GM12878 (cell line): ENCODE measurements around the gene WDR76. TPM values are rescaled to one million over a fixed set of nuclear protein-coding genes. Genes with fewer than 3 reads are reported as not detected.
A peak's percentile ranks its signal among the peaks of the same experiment; 100 is the strongest.

Experiments used
- ATAC-seq: fragments of 200-7000 bp; cut with Tn5 transposase; 3 replicates; pipeline ENCODE4 v1.9.1; 2020; ENCODE audit warnings: mild to moderate bottlenecking, moderate library complexity
- BruUV-seq: library from RNA; stranded (reverse); fragments of 400-500 nt; replicated peaks from 2 replicates; lab custom pipeline; 2021; lab: Mats Ljungman, UMichigan
- CTCF ChIA-PET: fragments of 300-600 bp; sonication (Branson Sonifier 250); formaldehyde crosslinking; extraction: SDS; loops from one replicate; lab custom pipeline; 2021; ENCODE audit warnings: inconsistent platforms; lab: Yijun Ruan, JAX
- POLR2A ChIA-PET: fragments of 350-600 bp; formaldehyde crosslinking; extraction: SDS; loops from one replicate; lab custom pipeline; 2021; ENCODE audit warnings: inconsistent platforms; lab: Charles Lee
- RAD21 ChIA-PET: fragments of 300-600 bp; sonication (Branson Sonifier 250); formaldehyde crosslinking; loops from one replicate; lab custom pipeline; 2023; ENCODE audit warnings: antibody characterized with exemption; ENCODE audit not compliant: unreplicated experiment; lab: Charles Lee
- SMC1A ChIA-PET: fragments of 300-600 bp; sonication (Branson Sonifier 250); formaldehyde crosslinking; loops from one replicate; lab custom pipeline; 2023; ENCODE audit not compliant: unreplicated experiment, uncharacterized antibody; lab: Charles Lee
- DNase-seq: peaks from one replicate; pipeline ENCODE4 v3.0.0-alpha.2; 2011; ENCODE audit warnings: low read depth, low spot score
- FAIRE-seq: peaks from 3 replicates; lab custom pipeline; 2011; peaks lifted over from hg19 to GRCh38; lab: Jason Lieb, UNC
- H2AFZ ChIP-seq: 2 replicates; pipeline ENCODE4 v1.6.0; 2011; ENCODE audit warnings: low read depth, low read length, control low read depth; ENCODE audit not compliant: control insufficient read depth
- H3K27ac ChIP-seq: 2 replicates; pipeline ENCODE4 v1.5.1; 2011; ENCODE audit warnings: control low read depth; ENCODE audit not compliant: control insufficient read depth, insufficient read depth
- H3K27me3 ChIP-seq, 2 experiments: replicated peaks in 1 of 2; 2 replicates each; pipeline versions ENCODE4 v1.6.0 to v1.6.1; 2011; ENCODE audit warnings: low read length in 1 of 2; ENCODE audit not compliant: control insufficient read depth in 2 of 2, insufficient read depth in 2 of 2
- H3K36me3 ChIP-seq, 2 experiments: 2 replicates each; pipeline ENCODE4 v1.5.1; 2011; ENCODE audit warnings: low read length in 1 of 2; ENCODE audit not compliant: control insufficient read depth in 2 of 2, insufficient read depth in 2 of 2
- H3K4me1 ChIP-seq: 2 replicates; pipeline ENCODE4 v1.6.1; 2011; ENCODE audit warnings: mild to moderate bottlenecking, low read length, moderate library complexity, mixed read lengths; ENCODE audit not compliant: control insufficient read depth, insufficient read depth
- H3K4me2 ChIP-seq: 2 replicates; pipeline ENCODE4 v1.6.0; 2011; ENCODE audit warnings: control low read depth; ENCODE audit not compliant: control insufficient read depth, insufficient read depth
- H3K4me3 ChIP-seq: fragments of 200-600 bp; sonication (generic); 2 replicates; pipeline ENCODE4 v1.5.1; 2016
- H3K79me2 ChIP-seq: 2 replicates; pipeline ENCODE4 v1.6.0; 2011; ENCODE audit warnings: low read length; ENCODE audit not compliant: control insufficient read depth, insufficient read depth
- H3K9ac ChIP-seq: 2 replicates; pipeline ENCODE4 v1.8.0; 2011; ENCODE audit warnings: low read length, control low read depth, mixed read lengths; ENCODE audit not compliant: control insufficient read depth, insufficient read depth
- H3K9me3 ChIP-seq: replicated peaks from 3 replicates; pipeline ENCODE4 v1.5.1; 2011; ENCODE audit warnings: mild to moderate bottlenecking, low read length; ENCODE audit not compliant: control insufficient read depth, insufficient read depth
- H4K20me1 ChIP-seq: 2 replicates; pipeline ENCODE4 v1.6.0; 2011; ENCODE audit not compliant: control insufficient read depth, insufficient read depth
- CHD1 ChIP-seq: IDR thresholded peaks from 2 replicates; pipeline ENCODE4 v1.6.1; 2012; ENCODE audit warnings: low read depth, low read length, improper control_type of control experiment
- CTCF ChIP-seq, 3 experiments: IDR thresholded peaks in 2 of 3; conservative IDR thresholded peaks in 1 of 3; 2 replicates each; pipeline ENCODE4 v1.5.1; 2011; ENCODE audit warnings: low read depth in 3 of 3, low read length in 3 of 3, mild to moderate bottlenecking in 3 of 3, control low read depth in 2 of 3, moderate library complexity in 2 of 3, inconsistent platforms in 1 of 3, mixed read lengths in 1 of 3; ENCODE audit not compliant: control insufficient read depth in 2 of 3, insufficient read depth in 1 of 3; ENCODE audit errors: extremely low read depth in 1 of 3
- DPF2 ChIP-seq: fragments of 450-650 bp; IDR thresholded peaks from 2 replicates; pipeline ENCODE4 v1.6.1; 2017; ENCODE audit warnings: mild to moderate bottlenecking
- FOS ChIP-seq: IDR thresholded peaks from 3 replicates; pipeline ENCODE4 v1.6.1; 2011; ENCODE audit warnings: borderline replicate concordance; ENCODE audit not compliant: insufficient read length; ENCODE audit errors: extremely low read depth
- HDGF ChIP-seq: fragments of 450-650 bp; IDR thresholded peaks from 2 replicates; pipeline ENCODE4 v1.6.1; 2016; ENCODE audit warnings: antibody characterized with exemption
- IKZF1 ChIP-seq: fragments of 450-650 bp; conservative IDR thresholded peaks from 2 replicates; pipeline ENCODE4 v1.6.1; 2017; ENCODE audit warnings: antibody characterized with exemption, mild to moderate bottlenecking
- IRF4 ChIP-seq: IDR thresholded peaks from 2 replicates; pipeline ENCODE4 v1.6.1; 2011; ENCODE audit warnings: low read depth, low read length
- MEF2A ChIP-seq: IDR thresholded peaks from 2 replicates; pipeline ENCODE4 v1.6.1; 2011; ENCODE audit warnings: low read depth, mild to moderate bottlenecking, low read length, moderate library complexity; ENCODE audit not compliant: insufficient read depth
- POLR2A ChIP-seq: IDR thresholded peaks from 2 replicates; pipeline ENCODE4 v1.6.1; 2011; ENCODE audit warnings: low read depth, mild to moderate bottlenecking, low read length
- POLR2AphosphoS5 ChIP-seq: IDR thresholded peaks from 2 replicates; pipeline ENCODE4 v1.6.1; 2011; ENCODE audit warnings: mild to moderate bottlenecking, low read length, inconsistent platforms
- RAD21 ChIP-seq: IDR thresholded peaks from 2 replicates; pipeline ENCODE4 v1.6.1; 2011; ENCODE audit warnings: mild to moderate bottlenecking, low read depth, low read length, moderate library complexity; ENCODE audit not compliant: insufficient read depth
- REST ChIP-seq: IDR thresholded peaks from 2 replicates; pipeline ENCODE4 v1.6.1; 2012; ENCODE audit warnings: mild to moderate bottlenecking, low read depth, low read length
- TAF1 ChIP-seq: IDR thresholded peaks from 2 replicates; pipeline ENCODE4 v1.6.1; 2011; ENCODE audit warnings: mild to moderate bottlenecking, low read depth, low read length, borderline replicate concordance
- TCF3 ChIP-seq: IDR thresholded peaks from 2 replicates; pipeline ENCODE4 v1.6.1; 2012; ENCODE audit warnings: low read depth, mild to moderate bottlenecking, low read length, borderline replicate concordance; ENCODE audit not compliant: insufficient read depth
- ZNF274 ChIP-seq: IDR thresholded peaks from one replicate; pipeline ENCODE4 v1.8.0; 2011; ENCODE audit not compliant: insufficient read length, insufficient read depth
- WGBS: methylation state at CpG from one replicate; pipeline ENCODE4 v1.1.6; 2016; ENCODE audit warnings: low lambda C conversion rate; ENCODE audit not compliant: insufficient replicate concordance, insufficient coverage; ENCODE audit errors: missing lambda C conversion rate; 5-methylcytosine and 5-hydroxymethylcytosine counted together
- in situ Hi-C: fragments of 300-500 bp; cut with MboI; formaldehyde crosslinking; loops from 9 replicates; pipeline ENCODE4 v1.14.3; 2018; ENCODE audit warnings: mixed read lengths
- intact Hi-C: fragments of 100-400 bp; cut with micrococcal nuclease; formaldehyde crosslinking; loops from one replicate; pipeline ENCODE4 v1.14.2; 2022; ENCODE audit not compliant: unreplicated experiment
- polyA plus RNA-seq, 11 experiments: library from polyadenylated mRNA; depleted of rRNA in 4 of 11; unstranded in 6 of 11; stranded (reverse) in 5 of 11; fragments of >200 nt; fragmentation: Nextera tagmentation in 4 of 11; fragmentation: Illumina TruSeq in 1 of 11; extraction: Ambion mirVana in 4 of 11; extraction: Trizol in 1 of 11; gene quantifications; 1 replicate in 1 of 11; 2 replicates in 10 of 11; pipeline versions ENCODE4 v1.2.1 to v1.2.3, GENCODE V29; 2011 to 2016; ENCODE audit warnings: inconsistent platforms in 2 of 11, missing spikeins in 2 of 11, low read depth in 1 of 11
- total RNA-seq, 4 experiments: library from RNA; depleted of rRNA in 3 of 4; stranded (reverse); fragments of >200 nt in 3 of 4; fragmentation: Illumina TruSeq in 1 of 4; extraction: Trizol in 1 of 4; gene quantifications; 2 replicates each; pipeline versions ENCODE4 v1.2.1 to v1.2.3, GENCODE V29; 2013 to 2021
- TF ChIP-seq, protein P1 (sequence below): IDR thresholded peaks from 2 replicates; pipeline ENCODE4 v1.6.1; 2011; ENCODE audit warnings: borderline replicate concordance, low read depth, mild to moderate bottlenecking, moderate library complexity, mixed read lengths, low read length; ENCODE audit not compliant: insufficient read depth; ENCODE audit errors: extremely low read length

Gene WDR76
- total and polyA plus RNA-seq, 10 of the 15 experiments (the other 5 are each of a cell fraction or from before 2014, with no cell fraction given) = 8.0 to 59.7 (median 34.5) TPM

DNA sequence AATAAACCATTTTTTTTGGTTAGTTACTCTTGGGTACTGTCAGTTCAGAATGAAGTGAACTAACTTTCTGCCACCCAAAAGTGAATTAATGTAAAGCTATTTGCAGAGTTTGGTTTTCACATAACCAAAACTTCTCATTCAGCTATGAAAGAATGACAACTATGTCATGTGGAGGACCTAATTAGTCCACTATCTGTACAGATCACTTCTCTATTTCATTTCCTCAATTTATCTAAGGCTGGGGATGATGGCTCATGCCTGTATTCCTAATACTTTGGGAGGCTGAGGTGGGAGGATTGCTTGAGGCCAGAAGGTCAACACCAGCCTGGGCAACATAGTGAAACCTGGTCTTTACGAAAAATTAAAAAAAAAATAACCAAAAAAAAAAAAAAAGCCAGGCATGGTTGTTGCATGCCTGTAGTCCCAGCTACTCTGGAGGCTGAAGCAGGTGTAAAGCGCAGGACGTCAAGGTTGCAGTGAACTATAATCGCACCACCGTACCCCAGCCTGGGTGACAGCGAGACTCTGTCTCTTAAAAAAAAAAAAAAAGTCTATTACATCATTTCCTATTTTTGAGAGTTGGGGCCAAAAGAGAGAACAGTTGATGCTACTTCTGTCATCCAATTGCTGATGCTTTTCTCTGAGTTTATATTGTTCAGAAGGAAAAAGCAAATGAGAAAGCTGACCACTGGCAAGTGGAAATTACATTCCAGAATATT, 17.7 kb upstream of the WDR76 start:
- peak overlapping the region; percentile 59 for H3K27ac ChIP-seq
- DNase-seq (no peak), FAIRE-seq (peak; percentile 86), ATAC-seq (peak; percentile 94)
- H3K9me3 ChIP-seq = no peaks in the 10 kb centered on the region
- BruUV-seq = no TSS peak
- H3K4me1 ChIP-seq = peaks cover 26% of the 10 kb centered on the region
- peak overlapping the region; percentile 19; the same call in 1 of the 2 replicates for H3K4me3 ChIP-seq
- peaks cover 10 to 31% of the 10 kb centered on the region in 2 experiments for H3K36me3 ChIP-seq
- ChIA-PET CTCF (interaction anchor here (0.6 to 3.2 kb wide), 12 partner anchors 9 to 257 kb away, joined by 3 to 19 read pairs (median 6); partner anchors contain the start of genes ELL3, HYPK, MFAP1 and SERINC4), RAD21 (interaction anchor here (0.8 to 3.3 kb wide), 16 partner anchors 10 to 59 kb away, joined by 3 to 27 read pairs (median 7); partner anchors contain the start of genes ELL3, HYPK, MFAP1 and SERINC4), SMC1A (interaction anchor here (0.8 to 2.7 kb wide), 22 partner anchors 9 to 562 kb away, joined by 3 to 35 read pairs (median 6); partner anchors contain the start of genes ELL3, HYPK, MFAP1 and SERF2), POLR2A (interaction anchor here (0.6 to 6.1 kb wide), 22 partner anchors 8 to 918 kb away, joined by 3 to 74 read pairs (median 4); partner anchors contain the start of genes ELL3, HYPK, MFAP1 and PDIA3)
- in situ Hi-C loops = no loop called here
- intact Hi-C loops = loop anchor here (2.0 kb wide), 1 partner anchor 32 kb away; the partner anchor contains the start of gene ELL3
- H3K79me2 ChIP-seq = no peaks in the 10 kb centered on the region
- no peaks in the 10 kb centered on the region for H4K20me1 ChIP-seq
- no peak overlapping the region for H2AFZ ChIP-seq
- no peaks in the 10 kb centered on the region for H3K27me3 ChIP-seq
- no peak overlapping the region for H3K9ac ChIP-seq
- peak overlapping the region; percentile 61; the same call in 1 of the 2 replicates for H3K4me2 ChIP-seq
- WGBS = 38% methylated on average over 6 of the region's 6 CpGs
- TF ChIP-seq RAD21 = no peak
- TF ChIP-seq MEF2A = peak; percentile 58
- TF ChIP-seq FOS = no peak
- TF ChIP-seq ZNF274 = no peak
- peak; percentile 78; the same call in 1 of the 2 replicates for TF ChIP-seq HDGF
- TF ChIP-seq IKZF1 = peak; percentile 93
- peak; percentile 59; the same call in 1 of the 2 replicates for TF ChIP-seq IRF4
- no peak for TF ChIP-seq REST
- TF ChIP-seq POLR2A = no peak
- TF ChIP-seq CHD1 = no peak
- TF ChIP-seq, protein P1, sequence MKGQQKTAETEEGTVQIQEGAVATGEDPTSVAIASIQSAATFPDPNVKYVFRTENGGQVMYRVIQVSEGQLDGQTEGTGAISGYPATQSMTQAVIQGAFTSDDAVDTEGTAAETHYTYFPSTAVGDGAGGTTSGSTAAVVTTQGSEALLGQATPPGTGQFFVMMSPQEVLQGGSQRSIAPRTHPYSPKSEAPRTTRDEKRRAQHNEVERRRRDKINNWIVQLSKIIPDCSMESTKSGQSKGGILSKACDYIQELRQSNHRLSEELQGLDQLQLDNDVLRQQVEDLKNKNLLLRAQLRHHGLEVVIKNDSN = no peak
- no peak for TF ChIP-seq TCF3
- TF ChIP-seq CTCF (IDR thresholded peaks at IDR 0.05 in 2 of 3, conservative IDR thresholded peaks at IDR 0.05 in 1 of 3; ENCODE audit: control insufficient read depth in 2 of 3, extremely low read depth in 1 of 3, insufficient read depth in 1 of 3, low read depth in 3 of 3, low read length in 3 of 3) = no peak
- TF ChIP-seq TAF1 = no peak
- peak; percentile 98 for TF ChIP-seq DPF2
- TF ChIP-seq POLR2AphosphoS5 = no peak
